H1 (cell line): ENCODE results near the gene INPP4A. TPM values are rescaled to one million over a fixed set of nuclear protein-coding genes. Genes with fewer than 3 reads are reported as not detected.

Source experiments
- CTBP2 ChIP-seq: IDR thresholded peaks from 2 replicates; pipeline ENCODE4 v1.7.0; 2011; ENCODE audit warnings: borderline replicate concordance, mild to moderate bottlenecking, moderate library complexity, mixed read lengths, low read length; ENCODE audit not compliant: insufficient read depth, insufficient read length
- EGR1 ChIP-seq: IDR thresholded peaks from 2 replicates; pipeline ENCODE4 v1.6.1; 2011; ENCODE audit warnings: low read depth, low read length, borderline replicate concordance
- EP300 ChIP-seq, 2 experiments: IDR thresholded peaks; 1 replicate in 1 of 2; 2 replicates in 1 of 2; pipeline ENCODE4 v1.6.1; 2011 to 2012; ENCODE audit warnings: low read depth in 2 of 2, low read length in 2 of 2, mild to moderate bottlenecking in 2 of 2, borderline replicate concordance in 1 of 2, inconsistent platforms in 1 of 2, moderate library complexity in 1 of 2
- GABPA ChIP-seq: IDR thresholded peaks from 2 replicates; pipeline ENCODE4 v1.6.1; 2011; ENCODE audit warnings: mild to moderate bottlenecking, low read length, moderate library complexity, borderline replicate concordance; ENCODE audit not compliant: insufficient read depth
- HDAC6 ChIP-seq: IDR thresholded peaks from one replicate; pipeline ENCODE4 v1.7.1; 2012; ENCODE audit warnings: low read depth, mild to moderate bottlenecking, inconsistent platforms, low read length, moderate library complexity
- MAFK ChIP-seq: IDR thresholded peaks from 2 replicates; pipeline ENCODE4 v1.6.1; 2012; ENCODE audit warnings: low read depth, mild to moderate bottlenecking, improper control_type of control experiment, low read length
- RAD21 ChIP-seq, 2 experiments: IDR thresholded peaks in 1 of 2; conservative IDR thresholded peaks in 1 of 2; 2 replicates each; pipeline ENCODE4 v1.6.1; 2011; ENCODE audit warnings: low read depth in 2 of 2, low read length in 2 of 2, improper control_type of control experiment in 1 of 2, inconsistent platforms in 1 of 2, mild to moderate bottlenecking in 1 of 2, moderate library complexity in 1 of 2
- SP1 ChIP-seq: IDR thresholded peaks from 2 replicates; pipeline ENCODE4 v1.6.1; 2011; ENCODE audit warnings: low read depth, low read length
- TAF1 ChIP-seq: IDR thresholded peaks from 2 replicates; pipeline ENCODE4 v1.6.1; 2011; ENCODE audit warnings: mild to moderate bottlenecking, low read depth, low read length
- TEAD4 ChIP-seq: IDR thresholded peaks from 2 replicates; pipeline ENCODE4 v1.6.1; 2012; ENCODE audit warnings: low read depth, low read length, inconsistent platforms, mixed read lengths
- polyA plus RNA-seq, 7 experiments: library from polyadenylated mRNA; depleted of rRNA in 3 of 7; stranded (reverse) in 5 of 7; unstranded in 2 of 7; fragments of >200 nt in 5 of 7; fragments of 200-250 nt in 2 of 7; gene quantifications; 1 replicate in 5 of 7; 2 replicates in 1 of 7; 4 replicates in 1 of 7; pipeline versions ENCODE4 v1.2.1 to v1.2.3, GENCODE V29; 2011 to 2013; ENCODE audit warnings: missing spikeins in 2 of 7, mixed read lengths in 2 of 7
- total RNA-seq: library from RNA; stranded (reverse); fragmentation: NEBNext Ultra II Directional; extraction: Animal tissue kit (Norgen Biotek cat#: 25700); gene quantifications from 2 replicates; pipeline ENCODE4 v1.2.1, GENCODE V29; 2021
- TF ChIP-seq, protein P1 (sequence below): fragments of 300-600 bp; sonication (generic); IDR thresholded peaks from 2 replicates; pipeline ENCODE4 v1.7.1; 2012; ENCODE audit warnings: low read length, moderate library complexity, mild to moderate bottlenecking, inconsistent platforms; ENCODE audit not compliant: insufficient replicate concordance

INPP4A gene
- total and polyA plus RNA-seq, 2 of the 8 experiments (the other 6 are each of a cell fraction or from before 2014, with no cell fraction given): 25.6 to 34.3 TPM

DNA sequence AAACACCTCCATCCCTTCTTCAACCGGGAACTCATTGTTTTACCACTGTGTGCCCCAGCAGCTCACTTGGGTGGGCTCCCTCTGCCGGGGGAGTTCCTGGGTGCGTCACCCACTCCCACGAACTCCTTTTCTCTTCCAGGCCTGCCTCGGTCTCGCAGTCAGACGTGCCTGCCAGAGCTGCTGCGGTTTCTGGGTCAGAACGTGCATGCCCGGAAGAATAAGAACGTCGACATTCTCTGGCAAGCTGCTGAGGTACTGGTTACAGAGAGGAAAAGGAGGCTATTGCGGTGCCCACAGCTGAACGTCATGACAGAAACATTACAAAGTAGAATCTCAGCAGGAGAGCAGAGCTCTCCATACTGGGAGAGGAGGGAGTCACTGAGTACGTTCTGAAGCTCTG is 128.0 kb downstream of the INPP4A start (continued):
- TF ChIP-seq, protein P1, sequence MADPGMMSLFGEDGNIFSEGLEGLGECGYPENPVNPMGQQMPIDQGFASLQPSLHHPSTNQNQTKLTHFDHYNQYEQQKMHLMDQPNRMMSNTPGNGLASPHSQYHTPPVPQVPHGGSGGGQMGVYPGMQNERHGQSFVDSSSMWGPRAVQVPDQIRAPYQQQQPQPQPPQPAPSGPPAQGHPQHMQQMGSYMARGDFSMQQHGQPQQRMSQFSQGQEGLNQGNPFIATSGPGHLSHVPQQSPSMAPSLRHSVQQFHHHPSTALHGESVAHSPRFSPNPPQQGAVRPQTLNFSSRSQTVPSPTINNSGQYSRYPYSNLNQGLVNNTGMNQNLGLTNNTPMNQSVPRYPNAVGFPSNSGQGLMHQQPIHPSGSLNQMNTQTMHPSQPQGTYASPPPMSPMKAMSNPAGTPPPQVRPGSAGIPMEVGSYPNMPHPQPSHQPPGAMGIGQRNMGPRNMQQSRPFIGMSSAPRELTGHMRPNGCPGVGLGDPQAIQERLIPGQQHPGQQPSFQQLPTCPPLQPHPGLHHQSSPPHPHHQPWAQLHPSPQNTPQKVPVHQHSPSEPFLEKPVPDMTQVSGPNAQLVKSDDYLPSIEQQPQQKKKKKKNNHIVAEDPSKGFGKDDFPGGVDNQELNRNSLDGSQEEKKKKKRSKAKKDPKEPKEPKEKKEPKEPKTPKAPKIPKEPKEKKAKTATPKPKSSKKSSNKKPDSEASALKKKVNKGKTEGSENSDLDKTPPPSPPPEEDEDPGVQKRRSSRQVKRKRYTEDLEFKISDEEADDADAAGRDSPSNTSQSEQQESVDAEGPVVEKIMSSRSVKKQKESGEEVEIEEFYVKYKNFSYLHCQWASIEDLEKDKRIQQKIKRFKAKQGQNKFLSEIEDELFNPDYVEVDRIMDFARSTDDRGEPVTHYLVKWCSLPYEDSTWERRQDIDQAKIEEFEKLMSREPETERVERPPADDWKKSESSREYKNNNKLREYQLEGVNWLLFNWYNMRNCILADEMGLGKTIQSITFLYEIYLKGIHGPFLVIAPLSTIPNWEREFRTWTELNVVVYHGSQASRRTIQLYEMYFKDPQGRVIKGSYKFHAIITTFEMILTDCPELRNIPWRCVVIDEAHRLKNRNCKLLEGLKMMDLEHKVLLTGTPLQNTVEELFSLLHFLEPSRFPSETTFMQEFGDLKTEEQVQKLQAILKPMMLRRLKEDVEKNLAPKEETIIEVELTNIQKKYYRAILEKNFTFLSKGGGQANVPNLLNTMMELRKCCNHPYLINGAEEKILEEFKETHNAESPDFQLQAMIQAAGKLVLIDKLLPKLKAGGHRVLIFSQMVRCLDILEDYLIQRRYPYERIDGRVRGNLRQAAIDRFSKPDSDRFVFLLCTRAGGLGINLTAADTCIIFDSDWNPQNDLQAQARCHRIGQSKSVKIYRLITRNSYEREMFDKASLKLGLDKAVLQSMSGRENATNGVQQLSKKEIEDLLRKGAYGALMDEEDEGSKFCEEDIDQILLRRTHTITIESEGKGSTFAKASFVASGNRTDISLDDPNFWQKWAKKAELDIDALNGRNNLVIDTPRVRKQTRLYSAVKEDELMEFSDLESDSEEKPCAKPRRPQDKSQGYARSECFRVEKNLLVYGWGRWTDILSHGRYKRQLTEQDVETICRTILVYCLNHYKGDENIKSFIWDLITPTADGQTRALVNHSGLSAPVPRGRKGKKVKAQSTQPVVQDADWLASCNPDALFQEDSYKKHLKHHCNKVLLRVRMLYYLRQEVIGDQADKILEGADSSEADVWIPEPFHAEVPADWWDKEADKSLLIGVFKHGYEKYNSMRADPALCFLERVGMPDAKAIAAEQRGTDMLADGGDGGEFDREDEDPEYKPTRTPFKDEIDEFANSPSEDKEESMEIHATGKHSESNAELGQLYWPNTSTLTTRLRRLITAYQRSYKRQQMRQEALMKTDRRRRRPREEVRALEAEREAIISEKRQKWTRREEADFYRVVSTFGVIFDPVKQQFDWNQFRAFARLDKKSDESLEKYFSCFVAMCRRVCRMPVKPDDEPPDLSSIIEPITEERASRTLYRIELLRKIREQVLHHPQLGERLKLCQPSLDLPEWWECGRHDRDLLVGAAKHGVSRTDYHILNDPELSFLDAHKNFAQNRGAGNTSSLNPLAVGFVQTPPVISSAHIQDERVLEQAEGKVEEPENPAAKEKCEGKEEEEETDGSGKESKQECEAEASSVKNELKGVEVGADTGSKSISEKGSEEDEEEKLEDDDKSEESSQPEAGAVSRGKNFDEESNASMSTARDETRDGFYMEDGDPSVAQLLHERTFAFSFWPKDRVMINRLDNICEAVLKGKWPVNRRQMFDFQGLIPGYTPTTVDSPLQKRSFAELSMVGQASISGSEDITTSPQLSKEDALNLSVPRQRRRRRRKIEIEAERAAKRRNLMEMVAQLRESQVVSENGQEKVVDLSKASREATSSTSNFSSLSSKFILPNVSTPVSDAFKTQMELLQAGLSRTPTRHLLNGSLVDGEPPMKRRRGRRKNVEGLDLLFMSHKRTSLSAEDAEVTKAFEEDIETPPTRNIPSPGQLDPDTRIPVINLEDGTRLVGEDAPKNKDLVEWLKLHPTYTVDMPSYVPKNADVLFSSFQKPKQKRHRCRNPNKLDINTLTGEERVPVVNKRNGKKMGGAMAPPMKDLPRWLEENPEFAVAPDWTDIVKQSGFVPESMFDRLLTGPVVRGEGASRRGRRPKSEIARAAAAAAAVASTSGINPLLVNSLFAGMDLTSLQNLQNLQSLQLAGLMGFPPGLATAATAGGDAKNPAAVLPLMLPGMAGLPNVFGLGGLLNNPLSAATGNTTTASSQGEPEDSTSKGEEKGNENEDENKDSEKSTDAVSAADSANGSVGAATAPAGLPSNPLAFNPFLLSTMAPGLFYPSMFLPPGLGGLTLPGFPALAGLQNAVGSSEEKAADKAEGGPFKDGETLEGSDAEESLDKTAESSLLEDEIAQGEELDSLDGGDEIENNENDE: no peak
- TF ChIP-seq MAFK (no peak), TAF1 (no peak), GABPA (no peak), SP1 (no peak), HDAC6 (no peak), EGR1 (no peak), TEAD4 (no peak), RAD21 (IDR thresholded peaks at IDR 0.05 in 1 of 2, conservative IDR thresholded peaks at IDR 0.05 in 1 of 2; ENCODE audit: low read depth in 2 of 2, low read length in 2 of 2) (no peak), EP300 (IDR thresholded peaks at IDR 0.05; ENCODE audit: borderline replicate concordance in 1 of 2, low read depth in 2 of 2, low read length in 2 of 2) (no peak), CTBP2 (no peak)
